GM10266 (cell line): ENCODE data around the gene PRKCE.

Experiments
- DNase-seq: peaks from one replicate; pipeline ENCODE4 v3.0.0; 2012; ENCODE audit errors: extremely low spot score
- CTCF ChIP-seq: IDR thresholded peaks from 2 replicates; pipeline ENCODE4 v1.5.1; 2012; ENCODE audit warnings: mild to moderate bottlenecking, low read depth; ENCODE audit not compliant: control insufficient read depth, insufficient read depth; ENCODE audit errors: missing control alignments

PRKCE gene

GRCh38 chr2:46170026-46170425 is 518.6 kb downstream of the PRKCE start:
- DNase-seq: no peak
- no peak for TF ChIP-seq CTCF

GRCh38 chr2:46170611-46171350 is 519.3 kb downstream of the PRKCE start:
- no peak for DNase-seq
- no peak for TF ChIP-seq CTCF

GRCh38 chr2:46171411-46171953 is 520.0 kb downstream of the PRKCE start:
- no peak for TF ChIP-seq CTCF
- no peak for DNase-seq

- DNase-seq: no peak
- no peak for TF ChIP-seq CTCF
These were observed 520.6 kb downstream of the PRKCE start for GRCh38 chr2:46171996-46172546.

GRCh38 chr2:46173030-46173429 is 521.6 kb downstream of the PRKCE start:
- no peak for TF ChIP-seq CTCF
- no peak for DNase-seq

- DNase-seq: no peak
- no peak for TF ChIP-seq CTCF
These were observed 522.3 kb downstream of the PRKCE start for GRCh38 chr2:46173636-46174250.
